WTC11 (cell line): ENCODE data around the gene PAK6. TPM values are rescaled to one million over a fixed set of nuclear protein-coding genes. Genes with fewer than 3 reads are reported as not detected.

Experiments
- ATAC-seq: fragments of 200-7000 bp; cut with Tn5 transposase; 2 replicates; pipeline ENCODE4 v1.10.0; 2021; ENCODE audit warnings: mild to moderate bottlenecking, moderate library complexity
- CTCF ChIA-PET: fragments of 300-600 bp; sonication (Branson Sonifier 250); formaldehyde crosslinking; loops from one replicate; lab custom pipeline; 2021; ENCODE audit warnings: antibody characterized with exemption; lab: Charles Lee
- POLR2A ChIA-PET: fragments of 350-600 bp; sonication (Branson Sonifier 250); formaldehyde crosslinking; loops from one replicate; lab custom pipeline; 2021; ENCODE audit warnings: antibody characterized with exemption; lab: Charles Lee
- DNase-seq: peaks from one replicate; pipeline ENCODE4 v3.0.0; 2021; ENCODE audit warnings: low spot score
- H3K27ac Mint-ChIP-seq: 2 replicates; pipeline ENCODE4 v1.8.0; 2021; ENCODE audit warnings: mixed read lengths
- H3K27me3 Mint-ChIP-seq: 2 replicates; pipeline ENCODE4 v1.8.0; 2021; ENCODE audit warnings: low read depth, mild to moderate bottlenecking, moderate library complexity, mixed read lengths
- H3K36me3 Mint-ChIP-seq: 2 replicates; pipeline ENCODE4 v1.8.0; 2021; ENCODE audit warnings: mixed read lengths
- H3K4me1 Mint-ChIP-seq: 2 replicates; pipeline ENCODE4 v1.8.0; 2022; ENCODE audit warnings: mixed read lengths
- H3K4me3 Mint-ChIP-seq: 2 replicates; pipeline ENCODE4 v1.8.0; 2021; ENCODE audit warnings: mild to moderate bottlenecking, moderate library complexity, mixed read lengths
- H3K9me3 Mint-ChIP-seq: 2 replicates; pipeline ENCODE4 v1.8.0; 2021; ENCODE audit warnings: mixed read lengths
- ELF4 ChIP-seq: sonication (generic); formaldehyde crosslinking; IDR thresholded peaks from 2 replicates; pipeline ENCODE4 v1.8.1; 2022; ENCODE audit warnings: low read depth, mild to moderate bottlenecking, moderate library complexity, missing genetic modification reagents
- FOXK1 ChIP-seq: sonication (generic); formaldehyde crosslinking; IDR thresholded peaks from 2 replicates; pipeline ENCODE4 v1.8.0; 2022; ENCODE audit warnings: mild to moderate bottlenecking, moderate library complexity, missing genetic modification reagents
- FOXP1 ChIP-seq: sonication (generic); formaldehyde crosslinking; IDR thresholded peaks from 2 replicates; pipeline ENCODE4 v1.8.0; 2022; ENCODE audit warnings: missing genetic modification reagents, mild to moderate bottlenecking, moderate library complexity, borderline replicate concordance
- GRHL2 ChIP-seq: fragments of 250-450 bp; sonication (Bioruptor Pico); IDR thresholded peaks from 2 replicates; pipeline ENCODE4 v1.8.0; 2022; ENCODE audit warnings: mild to moderate bottlenecking, moderate library complexity; ENCODE audit not compliant: insufficient replicate concordance, severe bottlenecking
- JAZF1 ChIP-seq: fragments of 250-450 bp; sonication (Bioruptor Pico); IDR thresholded peaks from 2 replicates; pipeline ENCODE4 v1.9.0; 2021; ENCODE audit warnings: moderate library complexity, mild to moderate bottlenecking, inconsistent platforms
- MXD4 ChIP-seq: fragments of 250-450 bp; sonication (Bioruptor Pico); IDR thresholded peaks from 2 replicates; pipeline ENCODE4 v1.8.0; 2021; ENCODE audit warnings: mild to moderate bottlenecking, moderate library complexity, borderline replicate concordance
- NR3C1 ChIP-seq: sonication (generic); formaldehyde crosslinking; conservative IDR thresholded peaks from 2 replicates; pipeline ENCODE4 v1.8.1; 2023; ENCODE audit warnings: low read depth, mild to moderate bottlenecking, missing genetic modification reagents
- OVOL2 ChIP-seq: fragments of 250-450 bp; sonication (Bioruptor Pico); IDR thresholded peaks from 2 replicates; pipeline ENCODE4 v1.9.0; 2021; ENCODE audit warnings: mild to moderate bottlenecking, borderline replicate concordance
- RELA ChIP-seq: sonication (generic); formaldehyde crosslinking; IDR thresholded peaks from 2 replicates; pipeline ENCODE4 v1.8.1; 2022; ENCODE audit warnings: missing genetic modification reagents, mild to moderate bottlenecking, borderline replicate concordance
- TCF7 ChIP-seq: sonication (generic); formaldehyde crosslinking; IDR thresholded peaks from 2 replicates; pipeline ENCODE4 v1.8.0; 2022; ENCODE audit warnings: mild to moderate bottlenecking, low read depth, missing genetic modification reagents, moderate library complexity
- TEAD1 ChIP-seq: sonication (generic); formaldehyde crosslinking; IDR thresholded peaks from 2 replicates; pipeline ENCODE4 v1.8.0; 2022; ENCODE audit warnings: mild to moderate bottlenecking, missing genetic modification reagents
- ZNF423 ChIP-seq: fragments of 250-450 bp; sonication (Bioruptor Pico); IDR thresholded peaks from 2 replicates; pipeline ENCODE4 v2.1.2; 2022; ENCODE audit warnings: mild to moderate bottlenecking, moderate library complexity
- total RNA-seq: library from RNA; stranded (reverse); gene quantifications from 3 replicates; pipeline ENCODE4 v1.2.3, GENCODE V29; 2021
- TF ChIP-seq, protein P1 (sequence below): fragments of 250-450 bp; sonication (Bioruptor Pico); conservative IDR thresholded peaks from 2 replicates; pipeline ENCODE4 v1.9.0; 2021; ENCODE audit warnings: mild to moderate bottlenecking
- TF ChIP-seq, protein P2 (sequence below): sonication (generic); formaldehyde crosslinking; IDR thresholded peaks from 2 replicates; pipeline ENCODE4 v1.8.1; 2022; ENCODE audit warnings: missing genetic modification reagents, borderline replicate concordance
- TF ChIP-seq, protein P3 (sequence below): sonication (generic); formaldehyde crosslinking; conservative IDR thresholded peaks from 2 replicates; pipeline ENCODE4 v1.8.1; 2023; ENCODE audit warnings: mild to moderate bottlenecking, low read depth, missing genetic modification reagents, moderate library complexity
- TF ChIP-seq, protein P4 (sequence below): sonication (generic); formaldehyde crosslinking; IDR thresholded peaks from 2 replicates; pipeline ENCODE4 v1.8.1; 2022; ENCODE audit warnings: low read depth, missing genetic modification reagents, borderline replicate concordance
- TF ChIP-seq, protein P5 (sequence below): sonication (generic); formaldehyde crosslinking; IDR thresholded peaks from 2 replicates; pipeline ENCODE4 v1.8.0; 2023; ENCODE audit warnings: missing genetic modification reagents

Gene PAK6
- total RNA-seq, 1 experiment from 2014 or later: 11.7 TPM

DNA sequence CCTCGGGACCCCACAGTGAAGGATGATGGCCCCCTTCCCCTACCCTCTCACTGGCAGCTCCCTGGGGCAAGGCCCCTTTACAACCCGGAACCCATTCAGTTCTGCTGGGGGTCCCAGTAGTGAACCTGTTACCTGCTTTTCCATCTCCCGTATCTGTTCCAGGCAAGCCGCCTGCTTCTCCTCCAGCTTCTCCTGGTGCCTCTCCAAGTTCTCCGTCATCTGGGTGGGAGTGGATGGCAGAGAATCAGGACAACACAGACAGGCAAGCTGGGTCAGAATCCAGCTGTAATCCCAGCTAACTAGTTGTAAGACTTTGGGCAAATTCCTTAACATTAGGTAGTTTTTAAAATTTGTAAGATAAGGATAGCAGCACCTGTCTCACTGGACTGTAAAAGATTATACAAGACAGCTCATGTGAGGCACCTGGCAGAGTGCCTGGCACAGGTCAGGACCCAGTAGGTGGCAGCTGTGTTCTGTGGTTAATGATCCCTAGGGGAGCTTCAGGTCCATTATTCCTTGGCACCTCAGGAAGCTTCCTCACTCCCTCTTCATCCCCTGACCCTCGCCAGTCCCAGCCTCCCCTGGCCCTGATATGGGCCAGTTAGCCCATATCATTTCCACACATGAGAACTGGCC lies 50.4 kb downstream of the PAK6 start:
- ATAC-seq (no peak), DNase-seq (no peak)
- POLR2A ChIA-PET: interaction anchor here (1.1 kb wide), 1 partner anchor 9 kb away, joined by 3 read pairs; no protein-coding TSS in a partner anchor
- H3K27ac Mint-ChIP-seq: no peak overlapping the region
- H3K9me3 Mint-ChIP-seq: no peaks in the 10 kb centered on the region
- no peak overlapping the region for H3K4me3 Mint-ChIP-seq
- TF ChIP-seq JAZF1 (CRISPR knock-in tag) (no peak), FOXK1 (CRISPR knock-in tag) (no peak), OVOL2 (CRISPR knock-in tag) (no peak), MXD4 (CRISPR knock-in tag) (no peak), FOXP1 (CRISPR knock-in tag) (no peak), TEAD1 (CRISPR knock-in tag) (no peak), NR3C1 (CRISPR knock-in tag) (no peak), TCF7 (no peak), GRHL2 (CRISPR knock-in tag) (no peak), ZNF423 (CRISPR knock-in tag) (no peak), RELA (CRISPR knock-in tag) (no peak), ELF4 (CRISPR knock-in tag) (no peak)
- TF ChIP-seq, protein P1, sequence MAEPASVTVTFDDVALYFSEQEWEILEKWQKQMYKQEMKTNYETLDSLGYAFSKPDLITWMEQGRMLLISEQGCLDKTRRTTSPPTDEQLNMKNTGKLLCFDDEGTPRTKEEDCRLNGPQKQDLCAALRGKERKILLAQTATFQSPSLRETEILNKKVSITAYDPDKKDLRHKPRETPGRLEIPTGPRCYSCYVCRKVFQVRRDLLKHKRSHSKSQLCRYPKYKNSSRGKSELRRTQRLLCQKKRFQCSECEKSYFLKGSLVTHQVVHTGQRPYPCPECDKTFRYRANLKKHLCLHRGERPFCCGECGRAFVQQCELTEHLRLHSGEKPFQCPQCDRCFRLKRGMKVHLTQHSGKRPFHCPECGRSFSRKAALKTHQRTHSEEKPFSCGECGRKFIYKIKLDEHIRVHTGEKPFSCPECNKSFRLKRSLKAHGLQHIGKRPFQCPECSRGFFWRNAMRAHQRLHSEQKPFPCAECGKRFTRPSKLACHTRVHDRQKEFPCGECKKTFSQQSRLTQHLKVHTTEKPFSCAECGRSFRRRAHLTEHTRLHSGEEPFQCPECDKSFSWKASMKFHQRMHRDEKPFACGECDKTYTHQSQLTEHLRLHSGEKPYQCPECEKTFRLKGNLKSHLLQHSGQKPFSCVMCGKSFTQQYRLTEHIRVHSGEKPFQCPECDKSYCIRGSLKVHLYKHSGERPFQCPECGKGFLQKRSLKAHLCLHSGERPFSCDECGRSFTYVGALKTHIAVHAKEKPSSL: no peak
- TF ChIP-seq, protein P2, sequence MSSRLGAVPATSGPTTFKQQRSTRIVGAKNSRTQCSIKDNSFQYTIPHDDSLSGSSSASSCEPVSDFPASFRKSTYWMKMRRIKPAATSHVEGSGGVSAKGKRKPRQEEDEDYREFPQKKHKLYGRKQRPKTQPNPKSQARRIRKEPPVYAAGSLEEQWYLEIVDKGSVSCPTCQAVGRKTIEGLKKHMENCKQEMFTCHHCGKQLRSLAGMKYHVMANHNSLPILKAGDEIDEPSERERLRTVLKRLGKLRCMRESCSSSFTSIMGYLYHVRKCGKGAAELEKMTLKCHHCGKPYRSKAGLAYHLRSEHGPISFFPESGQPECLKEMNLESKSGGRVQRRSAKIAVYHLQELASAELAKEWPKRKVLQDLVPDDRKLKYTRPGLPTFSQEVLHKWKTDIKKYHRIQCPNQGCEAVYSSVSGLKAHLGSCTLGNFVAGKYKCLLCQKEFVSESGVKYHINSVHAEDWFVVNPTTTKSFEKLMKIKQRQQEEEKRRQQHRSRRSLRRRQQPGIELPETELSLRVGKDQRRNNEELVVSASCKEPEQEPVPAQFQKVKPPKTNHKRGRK (CRISPR knock-in tag): no peak
- TF ChIP-seq, protein P3, sequence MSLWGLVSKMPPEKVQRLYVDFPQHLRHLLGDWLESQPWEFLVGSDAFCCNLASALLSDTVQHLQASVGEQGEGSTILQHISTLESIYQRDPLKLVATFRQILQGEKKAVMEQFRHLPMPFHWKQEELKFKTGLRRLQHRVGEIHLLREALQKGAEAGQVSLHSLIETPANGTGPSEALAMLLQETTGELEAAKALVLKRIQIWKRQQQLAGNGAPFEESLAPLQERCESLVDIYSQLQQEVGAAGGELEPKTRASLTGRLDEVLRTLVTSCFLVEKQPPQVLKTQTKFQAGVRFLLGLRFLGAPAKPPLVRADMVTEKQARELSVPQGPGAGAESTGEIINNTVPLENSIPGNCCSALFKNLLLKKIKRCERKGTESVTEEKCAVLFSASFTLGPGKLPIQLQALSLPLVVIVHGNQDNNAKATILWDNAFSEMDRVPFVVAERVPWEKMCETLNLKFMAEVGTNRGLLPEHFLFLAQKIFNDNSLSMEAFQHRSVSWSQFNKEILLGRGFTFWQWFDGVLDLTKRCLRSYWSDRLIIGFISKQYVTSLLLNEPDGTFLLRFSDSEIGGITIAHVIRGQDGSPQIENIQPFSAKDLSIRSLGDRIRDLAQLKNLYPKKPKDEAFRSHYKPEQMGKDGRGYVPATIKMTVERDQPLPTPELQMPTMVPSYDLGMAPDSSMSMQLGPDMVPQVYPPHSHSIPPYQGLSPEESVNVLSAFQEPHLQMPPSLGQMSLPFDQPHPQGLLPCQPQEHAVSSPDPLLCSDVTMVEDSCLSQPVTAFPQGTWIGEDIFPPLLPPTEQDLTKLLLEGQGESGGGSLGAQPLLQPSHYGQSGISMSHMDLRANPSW (CRISPR knock-in tag): no peak
- TF ChIP-seq, protein P4, sequence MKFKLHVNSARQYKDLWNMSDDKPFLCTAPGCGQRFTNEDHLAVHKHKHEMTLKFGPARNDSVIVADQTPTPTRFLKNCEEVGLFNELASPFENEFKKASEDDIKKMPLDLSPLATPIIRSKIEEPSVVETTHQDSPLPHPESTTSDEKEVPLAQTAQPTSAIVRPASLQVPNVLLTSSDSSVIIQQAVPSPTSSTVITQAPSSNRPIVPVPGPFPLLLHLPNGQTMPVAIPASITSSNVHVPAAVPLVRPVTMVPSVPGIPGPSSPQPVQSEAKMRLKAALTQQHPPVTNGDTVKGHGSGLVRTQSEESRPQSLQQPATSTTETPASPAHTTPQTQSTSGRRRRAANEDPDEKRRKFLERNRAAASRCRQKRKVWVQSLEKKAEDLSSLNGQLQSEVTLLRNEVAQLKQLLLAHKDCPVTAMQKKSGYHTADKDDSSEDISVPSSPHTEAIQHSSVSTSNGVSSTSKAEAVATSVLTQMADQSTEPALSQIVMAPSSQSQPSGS (CRISPR knock-in tag): no peak
- TF ChIP-seq, protein P5, sequence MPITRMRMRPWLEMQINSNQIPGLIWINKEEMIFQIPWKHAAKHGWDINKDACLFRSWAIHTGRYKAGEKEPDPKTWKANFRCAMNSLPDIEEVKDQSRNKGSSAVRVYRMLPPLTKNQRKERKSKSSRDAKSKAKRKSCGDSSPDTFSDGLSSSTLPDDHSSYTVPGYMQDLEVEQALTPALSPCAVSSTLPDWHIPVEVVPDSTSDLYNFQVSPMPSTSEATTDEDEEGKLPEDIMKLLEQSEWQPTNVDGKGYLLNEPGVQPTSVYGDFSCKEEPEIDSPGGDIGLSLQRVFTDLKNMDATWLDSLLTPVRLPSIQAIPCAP (CRISPR knock-in tag): no peak
- no peaks in the 10 kb centered on the region for H3K36me3 Mint-ChIP-seq
- CTCF ChIA-PET: interaction anchor here (0.9 to 13.0 kb wide), 8 partner anchors 10 to 83 kb away, joined by 3 to 341 read pairs (median 42); partner anchors contain the start of genes CCDC9B and PLCB2
- H3K27me3 Mint-ChIP-seq: peaks cover 57% of the 10 kb centered on the region
- peaks cover 25% of the 10 kb centered on the region for H3K4me1 Mint-ChIP-seq
